ENCODE data around the gene TNFRSF1B.
"Not testable (repeated sequence)": the region's sequence is repeated elsewhere in the genome, so short reads cannot be mapped to it uniquely, and the experiment has no call there.

Gene TNFRSF1B

GRCh38 chr1:12194666-12195216 lies 27.9 kb downstream of the TNFRSF1B start:
- FAIRE-seq = no peak

GRCh38 chr1:12195416-12195815 lies 28.6 kb downstream of the TNFRSF1B start:
- no peak for FAIRE-seq

- no peak for FAIRE-seq
Measured at GRCh38 chr1:12196641-12197482, 30.1 kb downstream of the TNFRSF1B start.

GRCh38 chr1:12197483-12197880 lies 30.7 kb downstream of the TNFRSF1B start:
- FAIRE-seq = no peak

GRCh38 chr1:12200208-12200607 lies 33.4 kb downstream of the TNFRSF1B start:
- FAIRE-seq = no peak

GRCh38 chr1:12201352-12202189 lies 34.8 kb downstream of the TNFRSF1B start:
- no peak for FAIRE-seq

GRCh38 chr1:12202190-12202497 lies 35.4 kb downstream of the TNFRSF1B start:
- FAIRE-seq = no peak

GRCh38 chr1:12202577-12202976 lies 35.8 kb downstream of the TNFRSF1B start:
- no peak for FAIRE-seq

- no peak for FAIRE-seq
Measured at GRCh38 chr1:12203216-12204007, 36.6 kb downstream of the TNFRSF1B start.

GRCh38 chr1:12204140-12204539 lies 37.3 kb downstream of the TNFRSF1B start:
- FAIRE-seq = no peak

- no peak for FAIRE-seq
Measured at GRCh38 chr1:12204754-12205658, 38.2 kb downstream of the TNFRSF1B start.

- FAIRE-seq = no peak
Measured at GRCh38 chr1:12206238-12206637, 39.4 kb downstream of the TNFRSF1B start.

GRCh38 chr1:12206792-12207424 lies 40.1 kb downstream of the TNFRSF1B start:
- FAIRE-seq = no peak

GRCh38 chr1:12208271-12208670 lies 41.5 kb downstream of the TNFRSF1B start:
- FAIRE-seq = no peak

GRCh38 chr1:12208764-12209494 lies 42.1 kb downstream of the TNFRSF1B start:
- FAIRE-seq = peak; percentile 67

GRCh38 chr1:12209495-12209832 lies 42.7 kb downstream of the TNFRSF1B start:
- FAIRE-seq = no peak

GRCh38 chr1:12215118-12215961 lies 48.5 kb downstream of the TNFRSF1B start:
- no peak for FAIRE-seq

GRCh38 chr1:12219800-12220199 lies 53.0 kb downstream of the TNFRSF1B start:
- FAIRE-seq = no peak

GRCh38 chr1:12220890-12221289 lies 54.1 kb downstream of the TNFRSF1B start:
- FAIRE-seq = no peak

- FAIRE-seq = not testable (repeated sequence)
Measured at GRCh38 chr1:12222700-12223099, 55.9 kb downstream of the TNFRSF1B start.
